Measurements from ENCODE around the gene GADD45A.
A peak's percentile ranks its signal among the peaks of the same experiment; 100 is the strongest.

GADD45A gene

GRCh38 chr1:67689267-67690017 lies 4.4 kb downstream of the GADD45A start:
- no peak for DNase-seq (ENCODE audit: low spot score)

GRCh38 chr1:67690018-67690363 lies 5.0 kb downstream of the GADD45A start:
- no peak for DNase-seq (ENCODE audit: low spot score)

- no peak for DNase-seq (ENCODE audit: low spot score)
Observed at GRCh38 chr1:67690411-67690810, 5.4 kb downstream of the GADD45A start.

GRCh38 chr1:67691712-67692111 lies 6.7 kb downstream of the GADD45A start:
- DNase-seq (ENCODE audit: low spot score), result no peak

- DNase-seq (ENCODE audit: low spot score), result no peak
Observed at GRCh38 chr1:67695963-67696362, 11.0 kb downstream of the GADD45A start.

GRCh38 chr1:67696708-67697107 lies 11.7 kb downstream of the GADD45A start:
- DNase-seq (ENCODE audit: low spot score), result no peak

GRCh38 chr1:67700220-67700619 lies 15.2 kb downstream of the GADD45A start:
- no peak for DNase-seq (ENCODE audit: low spot score)

GRCh38 chr1:67700692-67701410 lies 15.8 kb downstream of the GADD45A start:
- DNase-seq (ENCODE audit: low spot score), result no peak

GRCh38 chr1:67701876-67702275 lies 16.9 kb downstream of the GADD45A start:
- DNase-seq (ENCODE audit: low spot score), result no peak

- DNase-seq (ENCODE audit: low spot score), result no peak
Observed at GRCh38 chr1:67704351-67704750, 19.4 kb downstream of the GADD45A start.

- no peak for DNase-seq (ENCODE audit: low spot score)
Observed at GRCh38 chr1:67705735-67706453, 20.9 kb downstream of the GADD45A start.

GRCh38 chr1:67708606-67709005 lies 23.6 kb downstream of the GADD45A start:
- DNase-seq (ENCODE audit: low spot score), result no peak

- DNase-seq (ENCODE audit: low spot score), result peak; percentile 30
Observed at GRCh38 chr1:67710417-67710816, 25.4 kb downstream of the GADD45A start.

- no peak for DNase-seq (ENCODE audit: low spot score)
Observed at GRCh38 chr1:67711158-67711854, 26.3 kb downstream of the GADD45A start.

GRCh38 chr1:67711855-67712212 lies 26.8 kb downstream of the GADD45A start:
- no peak for DNase-seq (ENCODE audit: low spot score)

GRCh38 chr1:67713057-67713846 lies 28.3 kb downstream of the GADD45A start:
- DNase-seq (ENCODE audit: low spot score), result peak; percentile 58

- DNase-seq (ENCODE audit: low spot score), result no peak
Observed at GRCh38 chr1:67715819-67716218, 30.8 kb downstream of the GADD45A start.

GRCh38 chr1:67716800-67717199 lies 31.8 kb downstream of the GADD45A start:
- no peak for DNase-seq (ENCODE audit: low spot score)

GRCh38 chr1:67717876-67718275 lies 32.9 kb downstream of the GADD45A start:
- no peak for DNase-seq (ENCODE audit: low spot score)

GRCh38 chr1:67719329-67720196 lies 34.6 kb downstream of the GADD45A start:
- DNase-seq (ENCODE audit: low spot score), result no peak

- no peak for DNase-seq (ENCODE audit: low spot score)
Observed at GRCh38 chr1:67721112-67721511, 36.1 kb downstream of the GADD45A start.
